Measurements from ENCODE around the gene DSCAML1. TPM values are rescaled to one million over a fixed set of nuclear protein-coding genes. Genes with fewer than 3 reads are reported as not detected.

Gene DSCAML1
- total and polyA plus RNA-seq, 9 of the 15 experiments (the other 6 are each of a cell fraction or from before 2014, with no cell fraction given) = not detected

GRCh38 chr11:117819096-117820040 is 22.4 kb upstream of the DSCAML1 start (continued):
- TF ChIP-seq ZNF280A (IDR thresholded peaks at IDR 0.05; ENCODE audit: low read depth, partially characterized antibody) (no peak), TFE3 (CRISPR knock-in tag; IDR thresholded peaks at IDR 0.05) (no peak), NCOA1 (IDR thresholded peaks at IDR 0.05; ENCODE audit: low read depth) (no peak), STAG1 (CRISPR knock-in tag; IDR thresholded peaks at IDR 0.05; ENCODE audit: borderline replicate concordance) (peak; percentile 84), SIRT6 (IDR thresholded peaks at IDR 0.05; ENCODE audit: low read depth, low read length) (no peak), HDAC2 (IDR thresholded peaks at IDR 0.05) (no peak), POLR2G (IDR thresholded peaks at IDR 0.05; ENCODE audit: low read depth, low read length) (no peak), EHMT2 (IDR thresholded peaks at IDR 0.05) (no peak), HOXB6 (CRISPR knock-in tag; IDR thresholded peaks at IDR 0.05; ENCODE audit: borderline replicate concordance) (no peak), RBM14 (IDR thresholded peaks at IDR 0.05; ENCODE audit: borderline replicate concordance, insufficient read depth, low read depth, low read length) (no peak), ZNF511 (CRISPR knock-in tag; IDR thresholded peaks at IDR 0.05) (no peak), DDX20 (tag; IDR thresholded peaks at IDR 0.05; ENCODE audit: low read depth) (no peak), ZNF431 (CRISPR knock-in tag; IDR thresholded peaks at IDR 0.05) (no peak), DEAF1 (CRISPR knock-in tag; IDR thresholded peaks at IDR 0.05) (peak; percentile 72), SMARCE1 (IDR thresholded peaks at IDR 0.05) (no peak), ZFP30 (CRISPR knock-in tag; IDR thresholded peaks at IDR 0.05; ENCODE audit: borderline replicate concordance) (no peak), XRCC5 (IDR thresholded peaks at IDR 0.05; ENCODE audit: low read depth, low read length) (no peak), CTCF (IDR thresholded peaks at IDR 0.05 in 2 of 3, conservative IDR thresholded peaks at IDR 0.05 in 1 of 3; ENCODE audit: insufficient read depth in 2 of 3, low read depth in 1 of 3, low read length in 3 of 3) (peak; percentile 81 to 92 (median 89)), ZNF140 (CRISPR knock-in tag; IDR thresholded peaks at IDR 0.05) (no peak), KHSRP (IDR thresholded peaks at IDR 0.05) (no peak)

Measured in K562 (cell line).